HG02852 (cell line): ENCODE data around the gene SLC16A3.
A peak's percentile ranks its signal among the peaks of the same experiment; 100 is the strongest.
"Not testable (repeated sequence)": the region's sequence is repeated elsewhere in the genome, so short reads cannot be mapped to it uniquely, and the experiment has no call there.

ENCODE experiments used
- ATAC-seq: cut with Tn5 transposase; IDR thresholded peaks from one replicate; pipeline ENCODE4 v1.9.1; 2021; ENCODE audit warnings: mild to moderate bottlenecking, moderate library complexity; ENCODE audit not compliant: unreplicated experiment

Gene SLC16A3

DNA sequence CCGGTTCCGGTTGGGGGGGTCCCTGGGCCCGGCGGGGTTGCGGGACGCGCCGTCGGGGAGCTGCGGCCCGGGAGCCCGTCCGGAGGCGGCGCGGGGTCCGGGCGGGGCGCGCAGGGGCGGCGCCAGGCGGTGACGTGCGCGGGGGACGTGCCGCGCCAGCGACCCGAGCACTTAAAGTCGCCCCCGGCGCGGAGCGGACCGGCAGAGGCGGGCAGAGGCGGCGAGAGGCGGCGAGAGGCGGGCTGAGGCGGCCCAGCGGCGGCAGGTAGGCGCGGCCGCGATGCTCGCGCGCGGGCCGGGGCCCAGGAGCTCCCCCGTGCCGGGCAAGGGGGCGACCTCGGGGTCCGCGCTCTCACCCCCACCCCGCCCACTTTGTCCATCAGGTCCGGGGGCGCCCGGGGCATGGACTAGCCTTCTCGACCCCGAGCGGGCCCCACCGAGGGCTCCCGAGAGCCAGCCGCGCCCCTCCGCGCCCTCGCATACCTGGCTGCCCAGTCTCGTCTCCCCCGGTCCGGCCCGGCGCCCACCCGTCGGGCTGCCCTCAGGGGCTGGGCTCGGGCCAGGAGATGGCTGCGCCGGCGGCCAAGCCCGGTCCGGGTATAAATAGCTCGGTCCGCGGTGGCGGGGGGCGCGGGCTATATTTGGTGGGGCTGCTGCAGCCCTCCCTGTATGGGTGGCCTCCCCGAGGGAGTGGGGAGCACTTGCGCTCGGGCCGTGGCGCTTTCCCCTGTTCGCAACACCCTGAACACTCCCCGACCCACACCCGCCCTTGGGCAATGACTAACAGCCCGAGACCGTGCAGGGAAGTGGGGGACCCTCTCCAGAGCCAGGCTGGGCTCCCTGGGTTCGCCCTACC is at the start of gene SLC16A3:
Gene SLC16A3, plus strand, starts transcription at position 201 of the 856 bp plus-strand sequence. CDS start 6,967 bp downstream, outside the sequence.
- peak; percentile 34 for ATAC-seq

DNA sequence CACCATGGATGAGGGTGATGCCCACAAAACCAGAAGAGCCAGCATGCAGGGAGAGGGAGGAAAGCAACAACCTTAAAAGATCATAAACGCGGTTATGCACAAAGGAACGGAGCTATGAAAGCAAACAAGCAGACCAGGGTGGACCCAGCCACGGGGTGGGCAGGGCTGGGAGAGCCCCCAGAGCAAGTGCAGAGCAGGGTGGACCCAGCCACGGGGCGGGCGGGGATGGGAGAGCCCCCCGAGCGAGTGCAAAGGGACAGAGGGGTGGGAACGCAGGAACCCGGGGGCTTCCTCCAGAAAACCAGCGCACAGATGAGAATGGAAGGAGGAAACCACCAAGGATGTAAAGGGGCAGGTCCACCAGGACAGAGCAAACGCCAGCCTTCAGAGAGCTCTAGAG is 49.4 kb upstream of the SLC16A3 start:
- ATAC-seq: no peak

DNA sequence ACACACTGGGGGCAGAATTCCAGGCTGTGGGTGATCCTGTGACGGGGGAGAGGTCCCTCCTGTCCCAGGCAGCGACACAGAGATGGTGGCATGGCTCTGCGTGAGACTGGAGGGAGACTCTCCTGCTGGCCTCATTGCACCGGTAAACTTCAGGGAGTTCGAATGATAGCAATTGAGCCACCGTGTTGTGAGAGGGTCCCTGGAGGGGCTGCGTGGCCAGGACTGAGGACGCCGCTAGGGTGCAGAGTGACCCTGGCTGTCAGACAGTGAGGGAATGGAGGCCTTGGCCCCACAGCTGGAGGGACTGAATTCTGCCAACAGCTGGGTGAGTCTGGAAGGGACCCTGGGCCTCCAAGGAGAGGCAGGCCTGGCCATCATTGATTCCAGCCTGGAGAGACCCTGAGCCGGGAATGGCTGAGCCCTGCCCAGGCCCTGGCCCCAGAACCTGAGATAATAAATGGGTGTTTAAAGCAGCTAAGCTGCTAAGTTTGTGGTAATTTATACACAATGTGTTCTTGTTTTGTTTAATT is 48.8 kb upstream of the SLC16A3 start:
- ATAC-seq: no peak

DNA sequence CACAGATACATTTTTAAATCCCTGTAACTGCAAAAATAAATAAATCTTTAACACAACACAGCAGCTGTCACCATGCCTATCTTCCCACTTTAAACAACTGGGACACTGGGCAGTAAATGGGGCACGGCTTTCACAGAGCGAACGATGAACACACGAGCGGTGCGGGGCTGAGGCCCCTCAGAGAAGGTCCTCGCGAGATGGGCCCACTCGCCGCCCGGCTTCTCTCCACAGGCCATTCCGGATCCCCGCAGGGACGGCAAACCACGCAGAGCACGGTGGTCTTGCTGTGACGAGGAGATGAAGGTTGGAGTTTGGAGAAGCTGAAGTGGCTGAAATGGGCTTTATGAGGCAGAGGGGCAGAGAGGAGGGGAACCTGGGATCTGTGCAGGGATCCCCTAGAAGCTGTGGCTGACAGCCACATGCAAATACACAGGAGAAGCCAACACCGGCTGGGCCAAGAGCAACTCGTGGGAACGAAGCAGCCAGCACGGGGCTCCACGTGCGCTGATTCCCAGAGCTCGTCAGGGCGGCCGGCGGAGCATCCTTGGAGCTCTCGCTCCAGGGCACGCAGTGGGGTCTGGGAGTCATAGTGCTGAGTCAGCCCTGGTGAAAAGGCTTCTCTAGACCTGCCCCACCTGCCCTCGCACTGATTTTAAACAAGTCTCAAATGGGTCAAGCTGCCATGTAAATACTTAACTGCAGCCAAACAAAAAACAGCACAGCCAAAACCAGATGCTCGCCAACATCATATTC is 47.9 kb upstream of the SLC16A3 start:
- ATAC-seq: no peak

DNA sequence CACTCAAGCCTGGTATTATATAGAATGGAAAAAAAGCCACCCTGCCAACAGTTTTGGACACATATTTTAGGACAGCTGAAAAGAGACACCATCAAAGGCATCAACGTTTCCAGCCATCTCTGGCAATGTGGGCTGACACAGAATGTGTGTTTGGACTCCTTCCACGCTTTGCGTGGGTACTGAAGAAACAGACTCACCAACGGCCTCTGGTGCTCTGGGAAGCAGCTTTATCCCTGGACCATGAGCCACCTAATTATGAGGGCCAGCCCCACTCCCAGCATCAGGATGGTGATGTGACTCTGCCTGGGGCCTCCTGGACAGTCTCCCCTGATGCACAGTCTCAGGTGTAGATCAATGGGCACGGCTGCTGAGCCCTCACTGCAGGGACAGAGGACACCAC is 44.1 kb upstream of the SLC16A3 start:
- ATAC-seq: no peak

DNA sequence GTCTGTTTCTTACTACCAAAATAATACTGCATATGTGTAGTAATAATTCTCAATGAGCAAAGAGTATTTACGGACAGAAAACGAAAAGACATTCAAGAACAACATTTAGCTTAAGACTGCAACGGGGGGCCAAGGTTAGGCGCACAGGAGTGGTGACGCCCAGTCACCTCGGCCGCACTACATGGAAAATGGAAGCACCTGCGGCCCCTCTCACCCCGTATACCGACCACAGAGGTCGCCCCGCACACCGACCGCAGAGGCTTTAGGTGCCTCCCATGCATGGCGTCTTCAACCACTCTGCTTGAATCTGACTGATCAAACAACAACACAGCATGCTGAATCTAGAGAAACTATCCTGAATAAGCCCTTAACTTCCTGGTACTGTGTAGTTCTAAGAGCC is 42.6 kb upstream of the SLC16A3 start:
- no peak for ATAC-seq

DNA sequence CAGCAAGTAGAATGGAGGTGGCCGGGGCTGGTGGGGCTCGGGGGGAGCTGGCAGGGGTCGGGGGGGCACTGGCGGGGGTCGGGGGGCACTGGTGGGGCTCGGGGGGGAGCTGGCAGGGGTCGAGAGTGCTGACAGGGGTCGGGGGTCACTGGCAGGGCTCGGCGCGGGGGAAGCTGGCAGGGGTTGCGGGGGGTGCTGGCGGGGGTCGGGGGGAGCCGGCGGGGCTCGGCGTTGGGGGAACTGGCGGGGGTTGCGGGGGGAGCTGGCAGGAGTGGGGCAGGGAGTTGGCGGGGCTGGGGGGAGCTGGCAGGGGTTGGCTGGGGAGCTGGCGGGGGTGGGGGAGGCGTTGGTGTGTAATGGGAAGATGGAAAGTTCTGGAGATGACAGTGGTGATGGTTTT is 41.3 kb upstream of the SLC16A3 start:
- ATAC-seq: no peak

DNA sequence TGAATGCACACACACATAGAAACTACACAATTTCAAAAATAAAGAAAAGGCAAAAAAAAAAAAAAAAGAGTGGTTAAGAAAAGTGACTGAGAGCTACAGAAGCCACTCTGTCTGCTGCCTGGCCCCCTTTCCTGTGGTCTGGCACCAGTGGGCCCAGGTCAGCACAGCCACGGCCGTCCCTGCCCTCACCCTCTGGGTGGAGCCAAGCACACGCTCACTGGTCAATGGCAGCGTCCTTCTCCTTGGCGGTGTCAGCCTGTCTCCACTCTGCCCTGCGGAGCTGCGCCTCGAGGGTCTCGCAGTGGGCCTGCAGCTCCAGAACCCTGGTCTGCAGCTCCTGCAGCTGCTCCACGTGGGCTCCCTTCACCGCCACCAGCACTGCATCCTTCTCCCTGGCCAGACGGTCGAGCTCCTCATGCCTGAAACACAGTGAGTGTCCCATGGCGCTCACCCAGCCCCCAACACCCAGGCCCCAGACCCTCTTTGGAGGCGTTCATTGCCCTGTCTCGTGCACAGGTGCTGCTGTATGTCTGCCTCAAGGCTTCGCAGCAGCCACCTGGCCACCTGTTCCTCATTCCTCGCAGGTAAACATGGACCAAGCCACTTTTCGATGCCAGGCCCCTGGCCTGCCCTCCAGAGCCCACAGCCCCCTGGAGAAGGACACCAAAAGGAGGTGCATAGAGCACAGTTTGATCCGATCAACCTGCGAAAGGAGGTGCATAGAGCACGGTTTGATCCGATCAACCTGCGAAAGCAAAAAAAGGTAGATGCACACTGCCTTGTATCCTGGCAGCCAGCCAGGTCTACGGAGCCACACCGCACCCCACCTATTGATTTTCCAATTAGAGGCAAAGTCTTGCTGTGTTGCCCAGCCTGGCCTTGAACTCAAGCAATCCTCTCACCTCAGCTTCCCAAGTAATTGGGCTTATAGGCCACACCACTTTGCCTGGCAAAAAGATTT is 40.6 kb upstream of the SLC16A3 start:
- no peak for ATAC-seq

DNA sequence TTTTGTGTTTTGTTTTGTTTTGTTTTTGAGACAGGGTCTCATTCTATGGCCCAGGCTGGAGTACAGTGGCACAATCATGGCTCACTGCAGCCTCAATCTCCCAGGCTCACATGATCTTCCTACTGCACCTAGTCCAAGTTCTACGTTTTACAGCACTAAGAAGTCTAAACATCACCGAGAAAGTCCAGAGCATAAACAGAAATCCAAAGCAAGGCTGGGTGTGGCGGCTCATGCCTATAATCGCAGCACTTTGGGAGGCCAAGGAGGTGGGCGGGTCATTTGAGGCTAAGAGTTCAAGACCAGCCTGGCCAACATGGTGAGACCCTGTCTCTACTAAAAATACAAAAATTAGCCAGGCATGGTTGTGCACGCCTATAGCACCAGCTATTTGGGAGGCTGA is 35.8 kb upstream of the SLC16A3 start:
- ATAC-seq: not testable (repeated sequence)

DNA sequence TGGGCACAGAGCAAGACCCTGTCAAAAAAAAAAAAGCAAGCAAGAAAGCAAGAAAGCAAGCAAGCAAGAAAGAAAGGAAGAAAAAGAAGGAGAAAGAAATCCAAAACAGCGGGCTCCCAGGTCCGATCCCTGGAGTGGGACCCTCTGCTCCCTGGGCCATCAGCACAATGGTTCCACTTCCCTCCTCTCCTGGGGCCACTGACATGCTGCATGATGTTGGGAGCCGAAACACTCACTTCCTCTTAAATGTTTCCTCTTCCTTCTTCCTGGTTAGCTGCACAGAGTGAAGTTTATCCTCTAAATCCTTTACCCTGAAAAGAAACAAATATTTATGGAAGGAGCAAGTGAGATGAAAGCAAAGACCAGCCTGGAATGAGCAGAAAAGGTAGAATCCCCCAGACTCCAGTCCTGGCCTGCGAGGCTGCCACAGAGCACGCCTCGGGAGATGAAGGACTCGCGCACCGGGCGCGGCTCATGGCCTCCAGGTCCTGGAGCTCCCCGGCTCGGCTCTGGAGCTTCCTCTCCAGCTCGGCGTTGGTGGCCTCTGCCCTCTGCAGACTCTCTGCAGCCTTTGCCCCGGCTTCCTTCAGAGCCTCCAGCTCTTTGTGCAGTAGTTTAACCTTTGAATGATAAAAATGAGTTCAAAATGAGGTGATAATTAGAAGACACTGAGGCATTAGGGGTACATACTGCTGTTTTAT is 35.2 kb upstream of the SLC16A3 start:
- ATAC-seq: no peak

DNA sequence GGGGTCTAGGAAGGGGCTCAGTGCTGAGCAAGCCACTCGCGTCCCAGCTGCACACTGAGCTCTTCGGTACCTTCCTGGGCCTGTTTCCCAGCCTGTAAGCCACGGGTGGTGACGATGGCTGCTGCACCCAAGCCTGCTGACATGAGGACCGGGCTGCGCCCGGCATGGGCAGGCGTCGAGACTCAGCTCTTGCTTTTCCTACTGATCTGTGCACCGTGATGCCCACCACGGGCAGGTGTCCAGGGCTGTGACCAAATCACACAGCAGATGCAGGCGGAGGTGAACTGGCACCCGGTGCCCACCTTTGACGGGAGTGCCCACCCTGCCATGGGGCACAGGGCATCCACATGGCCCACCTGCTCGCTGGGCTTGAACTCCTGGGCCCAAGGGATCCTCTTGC is 34.1 kb upstream of the SLC16A3 start:
- no peak for ATAC-seq

DNA sequence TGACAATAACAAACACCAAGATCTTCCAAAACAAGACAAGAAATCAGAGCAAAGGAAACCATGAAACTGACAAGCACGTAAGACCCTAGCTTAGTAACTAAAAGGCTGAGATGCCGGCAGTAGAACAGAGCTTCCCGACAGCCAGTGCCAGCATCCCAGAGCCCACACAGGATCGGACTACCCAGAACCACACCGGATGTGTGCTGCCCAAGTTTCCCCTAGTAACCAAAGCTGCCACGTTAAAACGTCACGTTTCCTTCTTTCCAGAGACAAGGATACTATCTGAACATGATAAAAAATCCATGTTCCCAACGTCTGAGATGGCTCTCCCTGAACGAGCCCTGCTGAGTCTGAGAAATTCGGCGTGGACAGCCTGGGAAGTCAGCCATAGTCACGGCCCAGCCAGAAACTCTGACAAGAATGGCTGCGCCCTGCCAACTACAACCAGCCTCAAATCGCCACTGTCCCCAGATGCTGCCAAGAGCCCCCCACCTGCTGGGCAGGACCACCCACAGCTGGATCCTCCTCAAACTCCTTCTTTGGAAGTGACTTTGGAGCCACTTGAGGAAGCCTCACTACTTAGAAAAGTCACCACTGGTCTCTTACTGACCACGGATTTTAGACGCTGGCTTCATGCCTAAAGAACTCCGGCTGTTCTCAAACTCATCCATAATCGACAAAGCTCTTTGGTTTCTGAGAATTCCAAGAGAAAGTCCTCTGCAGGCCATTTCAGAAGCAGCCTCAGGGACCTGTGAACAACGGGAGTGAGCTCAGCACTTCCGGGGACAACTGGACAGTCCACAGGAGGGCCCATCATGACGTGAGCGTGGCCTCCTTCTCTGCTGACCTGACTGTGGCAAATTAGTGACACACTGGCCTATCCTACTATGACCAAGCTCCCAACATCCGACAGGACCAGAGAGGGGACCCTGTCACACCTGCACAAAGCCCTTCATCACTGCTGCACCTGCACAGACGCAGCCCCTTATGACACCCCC is 32.9 kb upstream of the SLC16A3 start:
- ATAC-seq: no peak

DNA sequence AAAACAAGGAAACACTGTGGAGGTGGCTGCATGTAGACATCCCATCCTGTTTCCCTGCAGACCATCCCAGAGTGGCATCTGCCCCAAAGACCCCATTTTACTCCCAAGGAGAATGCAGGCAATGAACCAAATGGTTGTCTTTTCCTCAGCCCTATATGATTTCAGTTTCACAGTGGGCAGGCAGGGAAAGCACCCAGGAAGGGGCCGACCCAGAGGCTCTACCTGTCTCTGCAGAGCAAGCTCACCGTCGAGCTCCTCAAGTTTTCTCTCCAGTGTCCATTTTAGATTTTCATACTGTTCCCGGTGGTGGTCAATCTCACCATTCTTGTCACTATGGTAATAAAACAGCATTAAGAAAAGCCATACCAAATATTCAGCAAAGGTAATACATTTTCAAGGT is 30.8 kb upstream of the SLC16A3 start:
- no peak for ATAC-seq

DNA sequence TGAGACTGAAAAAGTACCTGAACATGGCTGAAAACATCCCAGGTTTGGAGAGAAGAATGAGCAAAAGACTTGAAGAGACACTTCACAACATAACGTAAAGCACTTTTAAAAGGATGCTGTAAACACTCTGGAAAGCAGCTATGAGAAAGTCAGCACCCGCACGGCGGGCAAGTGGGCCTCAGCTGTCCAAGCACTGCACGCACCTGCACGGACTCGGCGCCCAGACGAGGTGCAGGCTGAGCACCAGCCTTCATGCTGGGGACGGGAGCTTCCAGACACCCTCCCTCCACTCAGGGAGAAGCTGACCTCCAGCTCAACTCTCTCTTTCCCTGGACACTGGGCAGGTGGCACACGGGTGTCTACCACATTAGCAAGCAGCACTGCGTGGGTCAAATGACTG is 29.3 kb upstream of the SLC16A3 start:
- no peak for ATAC-seq

DNA sequence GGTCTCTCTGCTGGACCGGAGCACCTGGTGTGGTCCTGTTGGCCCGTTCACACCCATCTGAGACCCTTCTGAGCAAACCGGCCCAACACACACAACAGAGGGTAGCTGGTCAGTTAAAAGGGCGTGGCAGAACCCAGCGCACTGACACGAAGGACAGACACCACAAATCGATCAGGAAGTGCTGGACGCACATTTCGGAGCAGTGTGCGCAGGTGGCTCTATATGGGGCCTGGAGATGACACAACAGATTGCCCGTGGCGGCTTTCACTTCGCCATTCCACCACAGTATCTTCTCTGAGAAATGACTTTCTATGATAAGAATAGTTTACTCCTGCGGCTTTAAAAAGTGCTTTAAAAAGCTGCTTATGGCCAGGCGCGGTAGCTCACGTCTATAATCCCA is 28.7 kb upstream of the SLC16A3 start:
- no peak for ATAC-seq

DNA sequence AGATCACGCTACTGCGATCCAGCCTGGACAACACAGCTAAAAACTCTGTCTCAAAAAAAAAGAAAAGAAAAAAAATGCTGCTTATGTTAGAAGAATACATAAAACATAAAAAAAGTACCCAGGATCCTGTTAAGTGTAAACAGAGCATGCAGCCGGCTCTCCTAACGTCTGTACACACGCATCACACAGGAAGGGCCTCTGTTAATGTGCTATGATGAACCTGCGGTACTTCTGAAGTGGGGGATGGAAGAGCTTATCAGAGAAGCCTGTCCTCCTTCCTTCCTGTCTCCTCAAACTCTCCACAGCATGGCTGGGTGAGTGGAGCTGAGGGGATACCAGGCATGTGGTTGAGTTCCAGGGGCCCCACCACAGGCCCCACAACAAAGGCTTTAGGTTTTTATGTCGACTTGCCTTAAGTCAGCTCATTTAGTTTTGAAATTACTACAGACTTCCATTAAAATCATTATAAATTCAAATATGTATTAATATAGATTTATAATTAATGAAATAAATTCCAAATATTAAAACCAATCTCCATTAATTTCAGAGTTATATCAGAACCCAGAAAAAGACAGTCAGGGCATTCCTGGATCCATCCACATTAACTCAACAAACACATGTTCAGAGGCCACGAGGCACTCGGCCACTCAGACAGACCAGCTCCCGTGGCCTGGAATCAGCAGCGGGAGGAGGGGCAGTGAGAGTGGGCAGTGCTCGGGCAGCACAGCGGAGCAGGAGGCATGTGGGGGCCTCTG is 27.9 kb upstream of the SLC16A3 start:
- no peak for ATAC-seq

DNA sequence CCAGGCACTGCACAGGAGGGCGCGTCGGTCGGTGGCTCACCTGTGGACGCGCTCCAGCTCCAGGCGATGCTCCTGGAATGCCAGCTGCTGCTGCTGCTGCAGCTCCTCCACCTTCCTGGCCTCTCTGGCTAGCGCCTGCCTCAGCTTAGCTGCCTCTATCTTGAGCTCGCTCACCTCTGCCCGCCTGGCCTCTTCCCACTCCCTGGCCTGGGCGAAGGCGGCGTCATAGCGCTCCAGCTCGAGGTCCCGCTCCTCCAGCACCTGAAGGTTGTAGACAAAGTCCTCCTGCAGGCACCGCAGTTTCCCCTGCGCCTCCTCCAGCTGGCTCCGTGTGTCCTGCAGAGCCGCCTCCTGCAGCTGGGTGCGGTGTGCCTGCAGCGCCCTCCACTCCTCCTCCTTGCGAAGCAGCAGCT is 27.3 kb upstream of the SLC16A3 start:
- ATAC-seq: no peak

DNA sequence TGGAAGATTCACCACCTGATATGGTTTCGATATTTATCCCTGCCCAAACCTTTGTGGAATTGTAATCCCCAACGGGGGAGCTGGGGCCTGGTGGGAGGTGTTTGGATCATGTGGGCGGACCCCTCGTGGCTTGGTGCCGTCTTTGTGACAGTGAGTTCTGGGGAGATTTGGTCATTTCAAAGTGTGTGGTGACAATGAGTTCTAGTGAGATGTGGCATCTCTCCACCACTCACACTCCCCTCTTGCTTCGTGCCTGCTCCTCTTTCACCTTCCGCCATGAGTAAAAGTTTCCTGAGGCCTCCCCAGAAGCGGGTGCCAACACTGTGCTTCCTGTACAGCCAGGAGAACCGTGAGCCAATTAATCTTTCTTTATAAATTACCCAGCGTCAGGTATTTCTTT is 25.9 kb upstream of the SLC16A3 start:
- ATAC-seq: no peak
